GM12891 (cell line): ENCODE measurements around the gene IPPK.

ENCODE experiments used
- DNase-seq: peaks from one replicate; pipeline ENCODE4 v3.0.0; 2011; ENCODE audit warnings: low spot score; ENCODE audit not compliant: insufficient read length
- FAIRE-seq: peaks from 2 replicates; lab custom pipeline; 2011; peaks lifted over from hg19 to GRCh38; lab: Jason Lieb, UNC
- PAX5 ChIP-seq: IDR thresholded peaks from 2 replicates; pipeline ENCODE4 v1.6.1; 2011; ENCODE audit warnings: low read length, moderate library complexity, mild to moderate bottlenecking; ENCODE audit not compliant: insufficient read depth, severe bottlenecking
- POLR2A ChIP-seq: IDR thresholded peaks from 2 replicates; pipeline ENCODE4 v1.6.1; 2011; ENCODE audit warnings: low read depth, low read length, control low read depth
- POLR2AphosphoS5 ChIP-seq: IDR thresholded peaks from 2 replicates; pipeline ENCODE4 v1.6.1; 2011; ENCODE audit warnings: low read depth, low read length, control low read depth
- POU2F2 ChIP-seq: IDR thresholded peaks from 2 replicates; pipeline ENCODE4 v1.6.1; 2011; ENCODE audit warnings: low read depth, mild to moderate bottlenecking, control low read depth, low read length, moderate library complexity
- SPI1 ChIP-seq: IDR thresholded peaks from 2 replicates; pipeline ENCODE4 v1.6.1; 2011; ENCODE audit warnings: low read depth, low read length, control low read depth
- TAF1 ChIP-seq: IDR thresholded peaks from 2 replicates; pipeline ENCODE4 v1.6.1; 2011; ENCODE audit warnings: low read depth, low read length, control low read depth

Gene IPPK

GRCh38 chr9:92616655-92617111 lies 53.2 kb downstream of the IPPK start:
- FAIRE-seq (no peak), DNase-seq (no peak)
- TF ChIP-seq TAF1, result no peak
- TF ChIP-seq SPI1, result no peak
- TF ChIP-seq POLR2A, result no peak
- TF ChIP-seq PAX5, result no peak
- TF ChIP-seq POLR2AphosphoS5, result no peak
- no peak for TF ChIP-seq POU2F2

- TF ChIP-seq PAX5 (no peak), SPI1 (no peak), POLR2A (no peak), TAF1 (no peak), POU2F2 (no peak), POLR2AphosphoS5 (no peak)
- DNase-seq, result no peak
- no peak for FAIRE-seq
Measured at GRCh38 chr9:92616199-92616641, 53.7 kb downstream of the IPPK start.

- DNase-seq (no peak), FAIRE-seq (no peak)
- TF ChIP-seq TAF1 (no peak), POLR2A (no peak), POU2F2 (no peak), SPI1 (no peak), PAX5 (no peak), POLR2AphosphoS5 (no peak)
Measured at GRCh38 chr9:92615790-92616189, 54.1 kb downstream of the IPPK start.

GRCh38 chr9:92614763-92615461 lies 55.0 kb downstream of the IPPK start:
- TF ChIP-seq TAF1, result no peak
- TF ChIP-seq PAX5, result no peak
- TF ChIP-seq POU2F2, result no peak
- TF ChIP-seq POLR2AphosphoS5, result no peak
- no peak for TF ChIP-seq SPI1
- TF ChIP-seq POLR2A, result no peak
- DNase-seq (no peak), FAIRE-seq (no peak)

- TF ChIP-seq POLR2A (no peak), POU2F2 (no peak), PAX5 (no peak)
- no peak for DNase-seq
- FAIRE-seq, result no peak
Measured at GRCh38 chr9:92614123-92614510, 55.8 kb downstream of the IPPK start.

- no peak for DNase-seq
- no peak for FAIRE-seq
- TF ChIP-seq POLR2AphosphoS5 (no peak), POU2F2 (no peak), POLR2A (no peak), PAX5 (no peak), SPI1 (no peak), TAF1 (no peak)
Measured at GRCh38 chr9:92613268-92614122, 56.4 kb downstream of the IPPK start.

- FAIRE-seq, result no peak
- TF ChIP-seq POU2F2 (no peak), POLR2A (no peak), PAX5 (no peak), POLR2AphosphoS5 (no peak), TAF1 (no peak), SPI1 (no peak)
Measured at GRCh38 chr9:92612816-92613215, 57.1 kb downstream of the IPPK start.

GRCh38 chr9:92612292-92612691 lies 57.6 kb downstream of the IPPK start:
- DNase-seq, result no peak
- FAIRE-seq, result no peak
- TF ChIP-seq POLR2A (no peak), POLR2AphosphoS5 (no peak), POU2F2 (no peak), SPI1 (no peak), TAF1 (no peak), PAX5 (no peak)

More at GRCh38 chr9:92612816-92613215, 57.1 kb downstream of the IPPK start:
- no peak for DNase-seq

GRCh38 chr9:92611621-92612285 lies 58.2 kb downstream of the IPPK start:
- DNase-seq, result no peak
- no peak for FAIRE-seq
- TF ChIP-seq POU2F2, result no peak
- no peak for TF ChIP-seq POLR2AphosphoS5
- no peak for TF ChIP-seq TAF1
- no peak for TF ChIP-seq SPI1
- no peak for TF ChIP-seq POLR2A
